ENCODE results near the gene SLC12A5. TPM values are rescaled to one million over a fixed set of nuclear protein-coding genes. Genes with fewer than 3 reads are reported as not detected.

SLC12A5 gene
- total and polyA plus RNA-seq, 2 of the 4 experiments (the other 2 are of a cell fraction) = 2.2 TPM; not detected in 1

GRCh38 chr20:46034039-46034438 lies 5.0 kb downstream of the SLC12A5 start:
- Histone ChIP-seq H4K91ac (ENCODE audit: insufficient read depth, low read depth, low read length) (no peak overlapping the region), H3K56ac (ENCODE audit: extremely low read depth, insufficient read depth, low read length) (no peak overlapping the region), H2AK5ac (ENCODE audit: low read depth, low read length) (no peak overlapping the region), H3K4me1 (ENCODE audit: control insufficient read depth, insufficient read depth, low read length) (no peaks in the 10 kb centered on the region), H3K9me1 (ENCODE audit: insufficient read depth, low read length) (no peaks in the 10 kb centered on the region), H3K14ac (replicated peaks; ENCODE audit: low read depth, low read length) (no peak overlapping the region), H3K27ac (ENCODE audit: insufficient read depth, low read length) (no peak overlapping the region), H2BK20ac (ENCODE audit: low read depth, low read length) (no peak overlapping the region), H3K4me2 (ENCODE audit: low read depth, low read length) (no peak overlapping the region), H4K5ac (ENCODE audit: low read depth, low read length) (no peak overlapping the region), H4K8ac (ENCODE audit: low read depth in 2 of 2, low read length in 2 of 2) (no peak overlapping the region), H3K36me3 (ENCODE audit: control insufficient read depth, insufficient read depth, low read length) (no peaks in the 10 kb centered on the region), H2BK5ac (ENCODE audit: low read depth, low read length, poor library complexity, severe bottlenecking) (no peak overlapping the region), H3K23ac (ENCODE audit: low read depth, low read length) (no peak overlapping the region), H3K9me3 (ENCODE audit: control insufficient read depth, insufficient read depth, low read length) (peaks cover 2% of the 10 kb centered on the region; the same call in 1 of the 2 replicates), H2BK120ac (ENCODE audit: low read depth, low read length) (no peak overlapping the region), H2BK15ac (ENCODE audit: low read depth, low read length) (no peak overlapping the region), H4K20me1 (ENCODE audit: insufficient read depth, low read length) (no peaks in the 10 kb centered on the region; the same call in 1 of the 2 replicates), H3K18ac (ENCODE audit: low read depth, low read length) (no peak overlapping the region), H3K9ac (ENCODE audit: low read depth, low read length) (no peak overlapping the region), H3K4ac (ENCODE audit: low read depth, low read length) (no peak overlapping the region), H3K79me1 (ENCODE audit: low read depth in 1 of 2, low read length in 2 of 2) (no peaks in the 10 kb centered on the region), H2AK9ac (replicated peaks; ENCODE audit: low read depth, low read length, poor library complexity) (no peak overlapping the region), H3K27me3 (ENCODE audit: control insufficient read depth, insufficient read depth, low read length) (peaks cover 45% of the 10 kb centered on the region), H3K4me3 (ENCODE audit: insufficient read depth, low read depth, low read length) (no peak overlapping the region), H2AFZ (replicated peaks; ENCODE audit: low read length, poor library complexity) (no peak overlapping the region)
- ChIA-PET POLR2A (ENCODE audit: unreplicated experiment) (no interaction called here), CTCF (no interaction called here)
- no peak for DNase-seq
- WGBS, 2 experiments (ENCODE audit: extremely low coverage in 2 of 2, insufficient read length in 1 of 2) = 38% methylated on average over 3 of the region's 3 CpGs; no CpG with 5 or more reads in 1 of the 2 experiments
- dilution Hi-C loops (cut with HindIII; ENCODE audit: low sequenced_read_pairs, unreplicated experiment) = no loop called here
- in situ Hi-C loops (cut with MboI; ENCODE audit: low sequenced_read_pairs) = no loop called here
- intact Hi-C loops (cut with micrococcal nuclease) = no loop called here
- TF ChIP-seq CTCF (conservative IDR thresholded peaks at IDR 0.05; ENCODE audit: low read depth, low read length) = no peak
- no peak for TF ChIP-seq RCOR1 (IDR thresholded peaks at IDR 0.05; ENCODE audit: insufficient replicate concordance, low read length)
- no peak for TF ChIP-seq BHLHE40 (IDR thresholded peaks at IDR 0.05; ENCODE audit: low read depth, low read length)
- no peak for TF ChIP-seq POLR2A (IDR thresholded peaks at IDR 0.05; ENCODE audit: low read depth, low read length)
- no peak for TF ChIP-seq RAD21 (IDR thresholded peaks at IDR 0.05; ENCODE audit: low read length)
- TF ChIP-seq MAFK (IDR thresholded peaks at IDR 0.05; ENCODE audit: low read depth, low read length) = no peak
- TF ChIP-seq CHD1 (IDR thresholded peaks at IDR 0.05; ENCODE audit: low read depth, low read length) = no peak
- TF ChIP-seq SMC3 (IDR thresholded peaks at IDR 0.05; ENCODE audit: low read depth, low read length) = no peak
- TF ChIP-seq MAZ (IDR thresholded peaks at IDR 0.05; ENCODE audit: borderline replicate concordance, low read depth, low read length) = no peak
- no peak for TF ChIP-seq USF2 (IDR thresholded peaks at IDR 0.05; ENCODE audit: low read depth, low read length)
- TF ChIP-seq ELK1 (IDR thresholded peaks at IDR 0.05; ENCODE audit: borderline replicate concordance, low read depth, low read length) = no peak
- no peak for TF ChIP-seq CEBPB (IDR thresholded peaks at IDR 0.05; ENCODE audit: low read depth, low read length)
- no peak for TF ChIP-seq MXI1 (IDR thresholded peaks at IDR 0.05; ENCODE audit: borderline replicate concordance, low read depth, low read length)
- no peak for TF ChIP-seq RFX5 (IDR thresholded peaks at IDR 0.05; ENCODE audit: low read depth, low read length)
- TF ChIP-seq FOS (IDR thresholded peaks at IDR 0.05; ENCODE audit: low read depth, low read length) = no peak
- no peak for TF ChIP-seq NFE2L2 (IDR thresholded peaks at IDR 0.05; ENCODE audit: low read depth, low read length)
- no TSS peak for BruUV-seq (replicated peaks)
- ATAC-seq (ENCODE audit: low read depth) = no peak
